GM21737 (cell line): ENCODE data around the gene RRM2.

Experiments used
- ATAC-seq: cut with Tn5 transposase; IDR thresholded peaks from one replicate; pipeline ENCODE4 v1.9.1; 2021; ENCODE audit warnings: mild to moderate bottlenecking, moderate library complexity; ENCODE audit not compliant: unreplicated experiment

RRM2 gene

GRCh38 chr2:10169053-10169578 lies 46.6 kb downstream of the RRM2 start:
- no peak for ATAC-seq

GRCh38 chr2:10169581-10169980 lies 47.0 kb downstream of the RRM2 start:
- ATAC-seq, result no peak

- ATAC-seq, result no peak
Measured at GRCh38 chr2:10170256-10170655, 47.7 kb downstream of the RRM2 start.

- no peak for ATAC-seq
Measured at GRCh38 chr2:10171006-10171800, 48.7 kb downstream of the RRM2 start.

GRCh38 chr2:10172033-10172871 lies 49.7 kb downstream of the RRM2 start:
- ATAC-seq, result no peak

GRCh38 chr2:10173258-10174005 lies 50.9 kb downstream of the RRM2 start:
- ATAC-seq, result no peak

- ATAC-seq, result no peak
Measured at GRCh38 chr2:10174173-10174572, 51.6 kb downstream of the RRM2 start.

GRCh38 chr2:10175441-10175840 lies 52.9 kb downstream of the RRM2 start:
- no peak for ATAC-seq

GRCh38 chr2:10178751-10179150 lies 56.2 kb downstream of the RRM2 start:
- ATAC-seq, result no peak

GRCh38 chr2:10179422-10179821 lies 56.9 kb downstream of the RRM2 start:
- no peak for ATAC-seq

GRCh38 chr2:10180229-10180628 lies 57.7 kb downstream of the RRM2 start:
- no peak for ATAC-seq
